ENCODE measurements around the gene TMEM74B.
A peak's percentile ranks its signal among the peaks of the same experiment; 100 is the strongest.
"Not testable (repeated sequence)": the region's sequence is repeated elsewhere in the genome, so short reads cannot be mapped to it uniquely, and the experiment has no call there.

Gene TMEM74B

GRCh38 chr20:1184638-1185315, at the start of gene TMEM74B:
Gene TMEM74B, minus strand, starts transcription at chr20:1184981. Its CDS starts 1,180 bp downstream, at chr20:1183801.
- no peak for DNase-seq

- no peak for DNase-seq
These were observed 47.7 kb upstream of the TMEM74B start for GRCh38 chr20:1232286-1233111.

- DNase-seq = no peak
These were observed 44.8 kb upstream of the TMEM74B start for GRCh38 chr20:1229541-1229940.

GRCh38 chr20:1225783-1226654, 41.2 kb upstream of the TMEM74B start, which contains the start of gene RAD21L1:
Gene RAD21L1, plus strand, starts transcription at chr20:1226044. Its CDS starts 2,410 bp downstream, at chr20:1228454.
- DNase-seq = no peak

- no peak for DNase-seq
These were observed 40.5 kb upstream of the TMEM74B start for GRCh38 chr20:1225263-1225782.

GRCh38 chr20:1224205-1224890, 39.6 kb upstream of the TMEM74B start:
- DNase-seq = no peak

- not testable (repeated sequence) for DNase-seq
These were observed 38.0 kb upstream of the TMEM74B start for GRCh38 chr20:1222750-1223149.

- not testable (repeated sequence) for DNase-seq
These were observed 32.0 kb upstream of the TMEM74B start for GRCh38 chr20:1216527-1217427.

- DNase-seq = no peak
These were observed 30.8 kb upstream of the TMEM74B start for GRCh38 chr20:1215386-1216170.

GRCh38 chr20:1214838-1215261, 30.1 kb upstream of the TMEM74B start:
- no peak for DNase-seq

- peak; percentile 45 to 50 for DNase-seq
These were observed 28.0 kb upstream of the TMEM74B start for GRCh38 chr20:1212607-1213396.

- DNase-seq = no peak
These were observed 27.2 kb upstream of the TMEM74B start for GRCh38 chr20:1212023-1212422.

GRCh38 chr20:1210501-1210900, 25.7 kb upstream of the TMEM74B start:
- no peak for DNase-seq

- no peak for DNase-seq
These were observed 24.9 kb upstream of the TMEM74B start for GRCh38 chr20:1209447-1210387.

GRCh38 chr20:1207293-1207878, 22.6 kb upstream of the TMEM74B start:
- DNase-seq = no peak

GRCh38 chr20:1206366-1207148, 21.8 kb upstream of the TMEM74B start:
- DNase-seq = no peak

GRCh38 chr20:1205802-1206201, 21.0 kb upstream of the TMEM74B start:
- DNase-seq = no peak

All from AML-193 (cell line).